RWPE1 (cell line): Measurements from ENCODE around the gene FGF21.

ENCODE experiments used
- CTCF ChIA-PET: fragments of 350-600 bp; sonication (Branson Sonifier 250); formaldehyde crosslinking; extraction: SDS; loops from one replicate; lab custom pipeline; 2021; lab: Yijun Ruan, JAX
- POLR2A ChIA-PET: fragments of 400-600 bp; formaldehyde crosslinking; extraction: SDS; loops from one replicate; lab custom pipeline; 2020; ENCODE audit warnings: antibody characterized with exemption; ENCODE audit not compliant: low non-redundant PET; lab: Yijun Ruan, JAX
- DNase-seq: peaks from one replicate; pipeline ENCODE4 v3.0.0; 2012; ENCODE audit warnings: low spot score
- H3K27ac ChIP-seq: fragments of 450-650 bp; 2 replicates; pipeline ENCODE4 v1.5.1; 2017
- TF ChIP-seq, protein P1 (sequence below): fragments of 450-650 bp; conservative IDR thresholded peaks from 2 replicates; pipeline ENCODE4 v1.5.1; 2017; ENCODE audit warnings: low read depth, mild to moderate bottlenecking

Gene FGF21

GRCh38 chr19:48770734-48771472, 15.6 kb downstream of the FGF21 start:
- TF ChIP-seq, protein P1, sequence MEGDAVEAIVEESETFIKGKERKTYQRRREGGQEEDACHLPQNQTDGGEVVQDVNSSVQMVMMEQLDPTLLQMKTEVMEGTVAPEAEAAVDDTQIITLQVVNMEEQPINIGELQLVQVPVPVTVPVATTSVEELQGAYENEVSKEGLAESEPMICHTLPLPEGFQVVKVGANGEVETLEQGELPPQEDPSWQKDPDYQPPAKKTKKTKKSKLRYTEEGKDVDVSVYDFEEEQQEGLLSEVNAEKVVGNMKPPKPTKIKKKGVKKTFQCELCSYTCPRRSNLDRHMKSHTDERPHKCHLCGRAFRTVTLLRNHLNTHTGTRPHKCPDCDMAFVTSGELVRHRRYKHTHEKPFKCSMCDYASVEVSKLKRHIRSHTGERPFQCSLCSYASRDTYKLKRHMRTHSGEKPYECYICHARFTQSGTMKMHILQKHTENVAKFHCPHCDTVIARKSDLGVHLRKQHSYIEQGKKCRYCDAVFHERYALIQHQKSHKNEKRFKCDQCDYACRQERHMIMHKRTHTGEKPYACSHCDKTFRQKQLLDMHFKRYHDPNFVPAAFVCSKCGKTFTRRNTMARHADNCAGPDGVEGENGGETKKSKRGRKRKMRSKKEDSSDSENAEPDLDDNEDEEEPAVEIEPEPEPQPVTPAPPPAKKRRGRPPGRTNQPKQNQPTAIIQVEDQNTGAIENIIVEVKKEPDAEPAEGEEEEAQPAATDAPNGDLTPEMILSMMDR: no peak
- ChIA-PET POLR2A (no interaction called here), CTCF (interaction anchor here (2.4 kb wide), 1 partner anchor 17 kb away, joined by 6 read pairs; no protein-coding TSS in a partner anchor)
- DNase-seq: no peak
- no peak overlapping the region for H3K27ac ChIP-seq

GRCh38 chr19:48772503-48772953, 17.2 kb downstream of the FGF21 start:
- H3K27ac ChIP-seq: no peak overlapping the region
- TF ChIP-seq, protein P1: no peak
- POLR2A ChIA-PET: no interaction called here
- CTCF ChIA-PET: no interaction called here
- DNase-seq: no peak

DNA sequence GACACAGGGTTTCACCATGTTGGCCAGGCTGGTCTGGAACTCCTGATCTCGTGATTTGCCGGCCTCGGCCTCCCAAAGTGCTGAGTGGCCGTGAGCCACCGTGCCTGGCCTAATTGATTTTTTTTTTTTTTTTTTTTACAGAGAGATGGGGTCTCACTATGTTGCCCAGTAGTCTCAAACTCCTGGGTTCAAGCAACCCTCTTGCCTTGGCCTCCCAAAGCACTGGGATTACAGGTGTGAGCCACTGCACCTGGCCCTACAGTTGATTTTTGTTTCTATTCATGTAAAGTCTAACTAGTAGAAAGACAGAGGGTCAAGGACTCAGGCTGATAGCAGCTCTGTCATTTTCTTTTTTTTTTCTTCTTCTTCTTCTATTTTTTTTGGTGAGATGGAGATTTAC, 21.8 kb downstream of the FGF21 start:
- no peak for DNase-seq
- ChIA-PET POLR2A (interaction anchor here (0.6 kb wide), 1 partner anchor 104 kb away, joined by 6 read pairs; no protein-coding TSS in a partner anchor), CTCF (interaction anchor here (0.8 kb wide), 1 partner anchor 692 kb away, joined by 5 read pairs; no protein-coding TSS in a partner anchor)
- TF ChIP-seq, protein P1: no peak
- no peak overlapping the region for H3K27ac ChIP-seq

DNA sequence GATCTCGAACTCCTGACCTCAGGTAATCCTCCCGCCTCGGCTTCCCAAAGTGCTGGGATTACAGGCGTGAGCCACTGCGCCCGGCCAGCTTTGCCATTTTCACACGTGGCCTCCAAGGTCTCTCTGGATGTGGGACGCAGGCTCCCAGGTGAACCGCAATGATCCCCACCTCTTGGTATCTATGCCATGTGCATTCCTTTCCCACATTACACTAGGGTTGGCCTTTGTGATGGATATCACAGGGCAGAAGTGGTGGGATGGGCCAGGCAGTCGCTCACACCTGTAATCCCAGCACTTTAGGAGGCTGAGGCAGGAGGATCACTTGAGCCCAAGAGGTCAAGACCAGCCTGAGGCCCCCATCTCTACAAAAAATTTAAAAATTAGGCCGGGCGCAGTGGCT, 22.4 kb downstream of the FGF21 start:
- POLR2A ChIA-PET: interaction anchor here (0.6 kb wide), 1 partner anchor 104 kb away, joined by 6 read pairs; no protein-coding TSS in a partner anchor
- H3K27ac ChIP-seq: no peak overlapping the region
- TF ChIP-seq, protein P1: no peak
- DNase-seq: no peak
- CTCF ChIA-PET: interaction anchor here (0.6 kb wide), 1 partner anchor 159 kb away, joined by 4 read pairs; no protein-coding TSS in a partner anchor

DNA sequence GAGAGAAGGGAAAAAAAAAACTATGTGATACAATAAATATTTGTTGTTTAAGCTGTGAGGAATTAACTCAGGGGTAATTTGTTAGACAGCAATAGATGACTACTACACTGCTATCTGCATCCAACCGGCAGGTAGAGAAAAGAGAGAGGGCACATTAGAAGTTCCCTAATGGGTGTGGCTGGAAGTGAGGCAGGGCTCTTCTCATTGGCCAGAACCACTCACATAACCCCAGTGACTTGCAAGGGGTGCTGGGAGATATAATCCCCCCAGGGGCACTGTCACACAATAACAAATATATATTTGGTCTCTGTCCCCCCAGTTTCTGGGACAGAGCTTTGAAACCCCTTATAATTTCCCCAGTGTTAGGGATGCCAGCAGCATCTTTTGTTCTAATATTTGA, 24.3 kb downstream of the FGF21 start:
- CTCF ChIA-PET: no interaction called here
- no peak overlapping the region for H3K27ac ChIP-seq
- no peak for DNase-seq
- TF ChIP-seq, protein P1: no peak
- POLR2A ChIA-PET: no interaction called here

DNA sequence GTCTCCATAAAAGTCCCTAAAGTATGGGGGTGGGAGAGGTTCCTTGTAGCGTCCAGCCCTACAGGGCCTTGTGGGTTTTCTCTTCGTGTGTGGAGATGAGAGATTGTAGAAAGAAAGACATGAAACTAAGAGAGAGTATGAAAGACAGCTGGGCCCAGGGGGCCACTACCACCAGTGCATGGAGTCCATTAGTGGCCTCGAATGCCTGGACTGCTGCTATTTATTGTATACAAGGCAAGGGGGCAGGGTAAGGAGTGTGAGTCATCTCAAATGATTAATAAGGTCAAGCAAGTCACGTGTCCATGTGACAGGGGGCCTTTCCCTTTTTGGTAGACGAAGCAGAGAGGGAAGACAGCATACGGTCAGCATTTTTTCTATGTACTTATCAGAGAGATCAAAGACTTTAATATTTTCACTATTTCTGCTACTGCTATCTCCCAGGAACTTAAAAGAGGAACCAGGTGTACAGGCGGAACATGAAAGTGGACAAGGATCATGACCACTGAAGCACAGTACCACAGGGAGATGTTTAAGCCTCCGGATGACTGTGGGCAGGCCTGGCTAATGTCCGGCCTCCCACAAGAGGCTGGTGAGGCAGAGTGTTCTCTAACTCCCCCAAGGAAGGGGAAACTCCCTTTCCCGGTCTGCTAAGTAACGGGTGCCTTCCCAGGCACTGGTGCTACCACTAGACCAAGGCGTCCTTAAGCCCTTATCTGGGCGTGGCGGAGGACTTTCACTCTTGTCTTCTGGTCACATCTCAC, 25.5 kb downstream of the FGF21 start:
- POLR2A ChIA-PET: no interaction called here
- CTCF ChIA-PET: interaction anchor here (0.6 kb wide), 1 partner anchor 9 kb away, joined by 4 read pairs; no protein-coding TSS in a partner anchor
- DNase-seq: no peak
- no peak overlapping the region for H3K27ac ChIP-seq
- TF ChIP-seq, protein P1: no peak
